Keratinocyte (primary cell): ENCODE data around the gene PTPRU. TPM values are rescaled to one million over a fixed set of nuclear protein-coding genes. Genes with fewer than 3 reads are reported as not detected.

ENCODE experiments used
- DNase-seq: peaks from one replicate; pipeline ENCODE4 v3.0.0-alpha.2; 2011; ENCODE audit warnings: low read depth, missing footprints, low spot score
- FAIRE-seq: peaks from 2 replicates; lab custom pipeline; 2011; peaks lifted over from hg19 to GRCh38; lab: Jason Lieb, UNC
- H2AFZ ChIP-seq: 2 replicates; pipeline ENCODE4 v1.6.0; 2012; ENCODE audit warnings: low read length, control low read depth, inconsistent platforms; ENCODE audit not compliant: control insufficient read depth
- H3K27ac ChIP-seq: 2 replicates; pipeline ENCODE4 v1.5.1; 2011; ENCODE audit warnings: low read length; ENCODE audit not compliant: control insufficient read depth, insufficient read depth
- H3K27me3 ChIP-seq: 3 replicates; pipeline ENCODE4 v1.6.0; 2011; ENCODE audit warnings: low read length; ENCODE audit not compliant: control insufficient read depth, insufficient read depth; ENCODE audit errors: extremely low read depth
- H3K36me3 ChIP-seq, 2 experiments: 2 replicates in 1 of 2; 3 replicates in 1 of 2; pipeline ENCODE4 v1.5.1; 2011; ENCODE audit warnings: low read length in 2 of 2, mild to moderate bottlenecking in 1 of 2; ENCODE audit not compliant: control insufficient read depth in 2 of 2, insufficient read depth in 2 of 2; ENCODE audit errors: extremely low read depth in 1 of 2
- H3K4me1 ChIP-seq: 3 replicates; pipeline ENCODE4 v1.5.1; 2011; ENCODE audit warnings: low read length; ENCODE audit not compliant: control insufficient read depth, insufficient read depth; ENCODE audit errors: extremely low read depth
- H3K4me2 ChIP-seq: 3 replicates; pipeline ENCODE4 v1.6.0; 2011; ENCODE audit warnings: low read depth, low read length; ENCODE audit not compliant: control insufficient read depth, insufficient read depth; ENCODE audit errors: extremely low read depth
- H3K4me3 ChIP-seq, 3 experiments: fragments of 200-600 bp in 1 of 3; sonication (generic) in 1 of 3; 2 replicates in 2 of 3; 3 replicates in 1 of 3; pipeline ENCODE4 v1.5.1; 2011 to 2016; ENCODE audit warnings: low read length in 3 of 3, mild to moderate bottlenecking in 3 of 3, control low read depth in 2 of 3, inconsistent platforms in 1 of 3, low read depth in 1 of 3, mixed read lengths in 1 of 3, mixed run types in 1 of 3, moderate library complexity in 1 of 3; ENCODE audit not compliant: control insufficient read depth in 2 of 3, insufficient read depth in 2 of 3; ENCODE audit errors: extremely low read depth in 1 of 3
- H3K79me2 ChIP-seq: 2 replicates; pipeline ENCODE4 v1.6.0; 2012; ENCODE audit warnings: low read length; ENCODE audit not compliant: control insufficient read depth, insufficient read depth
- H3K9ac ChIP-seq: 3 replicates; pipeline ENCODE4 v1.6.0; 2011; ENCODE audit warnings: low read length; ENCODE audit not compliant: control insufficient read depth, insufficient read depth; ENCODE audit errors: extremely low read depth
- H3K9me1 ChIP-seq: 3 replicates; pipeline ENCODE4 v1.6.0; 2011; ENCODE audit warnings: low read length; ENCODE audit not compliant: control insufficient read depth, insufficient read depth; ENCODE audit errors: extremely low read depth
- H3K9me3 ChIP-seq: 2 replicates; pipeline ENCODE4 v1.5.1; 2012; ENCODE audit warnings: low read depth, low read length; ENCODE audit not compliant: control insufficient read depth
- H4K20me1 ChIP-seq: 3 replicates; pipeline ENCODE4 v1.6.0; 2011; ENCODE audit warnings: low read length; ENCODE audit not compliant: control insufficient read depth, insufficient read depth; ENCODE audit errors: extremely low read depth
- EZH2 ChIP-seq: IDR thresholded peaks from one replicate; pipeline ENCODE4 v1.6.1; 2012; ENCODE audit warnings: inconsistent platforms, mild to moderate bottlenecking, low read length, moderate library complexity
- dilution Hi-C: fragments of 300-500 bp; cut with MboI; formaldehyde crosslinking; loops from one replicate; pipeline ENCODE4 v1.7.0; 2020; ENCODE audit warnings: low sequenced_read_pairs; ENCODE audit not compliant: extremely low pct_ligation_motif_present
- polyA plus RNA-seq, 5 experiments: library from polyadenylated mRNA; depleted of rRNA in 3 of 5; stranded (reverse) in 3 of 5; stranded (forward) in 1 of 5; unstranded in 1 of 5; fragments of >200 nt; gene quantifications; 1 replicate in 1 of 5; 2 replicates in 3 of 5; 3 replicates in 1 of 5; pipeline versions ENCODE4 v1.2.1 to v1.2.3, GENCODE V29; 2011 to 2012; ENCODE audit warnings: missing spikeins in 2 of 5, low read depth in 1 of 5, low replicate concordance in 1 of 5
- TF ChIP-seq, protein P1 (sequence below), 3 experiments: IDR thresholded peaks in 1 of 3; conservative IDR thresholded peaks in 1 of 3; optimal IDR thresholded peaks in 1 of 3; 2 replicates in 2 of 3; 3 replicates in 1 of 3; pipeline versions ENCODE3 to v1.5.1; 2011; ENCODE audit warnings: low read length in 3 of 3, mild to moderate bottlenecking in 3 of 3, moderate library complexity in 2 of 3, control low read depth in 1 of 3, inconsistent platforms in 1 of 3; ENCODE audit not compliant: insufficient read depth in 2 of 3; ENCODE audit errors: extremely low read depth in 1 of 3

Gene PTPRU
- polyA plus RNA-seq, 1 donor (not counting 4 experiments of a cell fraction or from before 2014, with no cell fraction given): 4.3 TPM

GRCh38 chr1:29343476-29343875 is 107.2 kb downstream of the PTPRU start:
- Histone ChIP-seq H3K9me3 (no peaks in the 10 kb centered on the region), H3K9ac (no peak overlapping the region), H3K9me1 (no peaks in the 10 kb centered on the region), H3K36me3 (no peaks in the 10 kb centered on the region), H3K4me2 (no peak overlapping the region), H3K79me2 (no peaks in the 10 kb centered on the region), H3K4me1 (no peaks in the 10 kb centered on the region), H2AFZ (no peak overlapping the region), H3K27me3 (peaks cover 3% of the 10 kb centered on the region), H3K4me3 (no peak overlapping the region), H3K27ac (no peak overlapping the region), H4K20me1 (no peaks in the 10 kb centered on the region)
- FAIRE-seq (no peak), DNase-seq (no peak)
- TF ChIP-seq, protein P1, sequence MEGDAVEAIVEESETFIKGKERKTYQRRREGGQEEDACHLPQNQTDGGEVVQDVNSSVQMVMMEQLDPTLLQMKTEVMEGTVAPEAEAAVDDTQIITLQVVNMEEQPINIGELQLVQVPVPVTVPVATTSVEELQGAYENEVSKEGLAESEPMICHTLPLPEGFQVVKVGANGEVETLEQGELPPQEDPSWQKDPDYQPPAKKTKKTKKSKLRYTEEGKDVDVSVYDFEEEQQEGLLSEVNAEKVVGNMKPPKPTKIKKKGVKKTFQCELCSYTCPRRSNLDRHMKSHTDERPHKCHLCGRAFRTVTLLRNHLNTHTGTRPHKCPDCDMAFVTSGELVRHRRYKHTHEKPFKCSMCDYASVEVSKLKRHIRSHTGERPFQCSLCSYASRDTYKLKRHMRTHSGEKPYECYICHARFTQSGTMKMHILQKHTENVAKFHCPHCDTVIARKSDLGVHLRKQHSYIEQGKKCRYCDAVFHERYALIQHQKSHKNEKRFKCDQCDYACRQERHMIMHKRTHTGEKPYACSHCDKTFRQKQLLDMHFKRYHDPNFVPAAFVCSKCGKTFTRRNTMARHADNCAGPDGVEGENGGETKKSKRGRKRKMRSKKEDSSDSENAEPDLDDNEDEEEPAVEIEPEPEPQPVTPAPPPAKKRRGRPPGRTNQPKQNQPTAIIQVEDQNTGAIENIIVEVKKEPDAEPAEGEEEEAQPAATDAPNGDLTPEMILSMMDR (optimal IDR thresholded peaks at IDR 0.05 in 1 of 3, IDR thresholded peaks at IDR 0.05 in 1 of 3, conservative IDR thresholded peaks at IDR 0.05 in 1 of 3; ENCODE audit: extremely low read depth in 1 of 3, insufficient read depth in 2 of 3, low read length in 3 of 3): no peak
- TF ChIP-seq EZH2: no peak
- dilution Hi-C loops: no loop called here

GRCh38 chr1:29343908-29344307 is 107.6 kb downstream of the PTPRU start:
- dilution Hi-C loops: no loop called here
- Histone ChIP-seq H3K9me3 (no peaks in the 10 kb centered on the region), H3K4me1 (no peaks in the 10 kb centered on the region), H3K9ac (no peak overlapping the region), H4K20me1 (no peaks in the 10 kb centered on the region), H3K9me1 (no peaks in the 10 kb centered on the region), H3K4me2 (no peak overlapping the region), H3K79me2 (no peaks in the 10 kb centered on the region), H3K4me3 (no peak overlapping the region), H3K27ac (no peak overlapping the region), H2AFZ (no peak overlapping the region), H3K36me3 (no peaks in the 10 kb centered on the region), H3K27me3 (peaks cover 3% of the 10 kb centered on the region)
- TF ChIP-seq, protein P1 (optimal IDR thresholded peaks at IDR 0.05 in 1 of 3, IDR thresholded peaks at IDR 0.05 in 1 of 3, conservative IDR thresholded peaks at IDR 0.05 in 1 of 3; ENCODE audit: extremely low read depth in 1 of 3, insufficient read depth in 2 of 3, low read length in 3 of 3): no peak
- no peak for TF ChIP-seq EZH2
- FAIRE-seq (no peak), DNase-seq (no peak)
